22Rv1 (cell line): ENCODE measurements around the gene EGFR.

ENCODE experiments used
- H3K27ac ChIP-seq: fragments of 450-650 bp; 2 replicates; pipeline ENCODE4 v1.5.1; 2017
- ZFX ChIP-seq: fragments of 450-650 bp; IDR thresholded peaks from 2 replicates; pipeline ENCODE4 v1.6.1; 2017; ENCODE audit warnings: antibody characterized with exemption, borderline replicate concordance
- TF ChIP-seq, protein P1 (sequence below): fragments of 450-650 bp; IDR thresholded peaks from 2 replicates; pipeline ENCODE4 v1.5.1; 2017; ENCODE audit warnings: mild to moderate bottlenecking

EGFR gene

DNA sequence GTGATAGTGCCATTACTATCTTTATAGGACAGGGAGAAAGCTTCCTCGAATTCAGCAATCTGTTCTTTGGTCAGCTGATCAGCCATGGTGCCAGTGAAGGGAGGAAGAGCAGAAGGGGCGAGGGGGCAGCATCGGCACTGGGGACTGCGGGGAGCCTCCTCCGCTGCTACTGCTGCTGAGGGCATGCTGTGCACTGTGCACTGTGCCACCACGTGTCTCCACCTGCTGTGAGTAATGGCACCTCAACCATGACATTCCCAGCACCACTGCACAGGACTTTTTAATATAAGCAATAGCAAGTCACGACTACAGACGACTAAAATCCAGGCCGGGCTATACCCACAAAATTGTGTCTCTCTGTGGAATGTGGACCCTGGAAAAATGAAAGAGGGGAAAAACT is 241.4 kb downstream of the EGFR start:
- no peak overlapping the region for H3K27ac ChIP-seq
- no peak for TF ChIP-seq ZFX
- TF ChIP-seq, protein P1, sequence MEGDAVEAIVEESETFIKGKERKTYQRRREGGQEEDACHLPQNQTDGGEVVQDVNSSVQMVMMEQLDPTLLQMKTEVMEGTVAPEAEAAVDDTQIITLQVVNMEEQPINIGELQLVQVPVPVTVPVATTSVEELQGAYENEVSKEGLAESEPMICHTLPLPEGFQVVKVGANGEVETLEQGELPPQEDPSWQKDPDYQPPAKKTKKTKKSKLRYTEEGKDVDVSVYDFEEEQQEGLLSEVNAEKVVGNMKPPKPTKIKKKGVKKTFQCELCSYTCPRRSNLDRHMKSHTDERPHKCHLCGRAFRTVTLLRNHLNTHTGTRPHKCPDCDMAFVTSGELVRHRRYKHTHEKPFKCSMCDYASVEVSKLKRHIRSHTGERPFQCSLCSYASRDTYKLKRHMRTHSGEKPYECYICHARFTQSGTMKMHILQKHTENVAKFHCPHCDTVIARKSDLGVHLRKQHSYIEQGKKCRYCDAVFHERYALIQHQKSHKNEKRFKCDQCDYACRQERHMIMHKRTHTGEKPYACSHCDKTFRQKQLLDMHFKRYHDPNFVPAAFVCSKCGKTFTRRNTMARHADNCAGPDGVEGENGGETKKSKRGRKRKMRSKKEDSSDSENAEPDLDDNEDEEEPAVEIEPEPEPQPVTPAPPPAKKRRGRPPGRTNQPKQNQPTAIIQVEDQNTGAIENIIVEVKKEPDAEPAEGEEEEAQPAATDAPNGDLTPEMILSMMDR = no peak

DNA sequence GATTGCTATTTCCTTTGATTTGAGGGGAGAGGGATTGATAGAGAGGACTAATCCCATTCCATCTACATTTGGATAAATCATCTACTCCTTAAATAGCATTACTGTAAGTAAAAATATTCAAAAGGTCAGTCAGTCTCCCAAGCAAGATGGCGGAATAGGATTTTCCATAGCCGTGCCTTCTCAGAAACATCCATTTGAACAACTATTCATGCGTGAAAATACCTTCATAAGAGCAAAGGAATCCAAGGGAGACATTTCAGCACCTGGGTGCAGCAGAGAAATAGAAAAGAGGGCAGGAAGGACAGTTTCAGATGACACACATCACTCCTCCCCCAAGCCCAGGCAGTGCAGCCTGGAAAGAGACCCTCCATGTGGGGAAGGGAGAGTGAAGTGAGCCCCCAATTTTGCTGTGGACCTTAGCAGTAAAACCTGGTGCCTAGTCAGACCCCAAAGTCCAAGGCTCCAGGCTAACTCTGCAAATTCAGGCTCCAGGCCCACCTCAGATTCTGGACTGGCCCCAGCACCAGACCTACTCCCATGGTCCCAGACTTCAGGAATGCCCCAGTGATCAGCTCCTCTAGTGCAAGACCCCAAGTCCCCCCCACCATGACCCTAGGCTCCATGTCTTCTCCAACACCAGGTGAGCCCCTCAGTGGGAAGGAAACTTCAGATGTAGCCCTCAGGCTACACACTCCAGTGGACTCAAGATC is 242.0 kb downstream of the EGFR start:
- H3K27ac ChIP-seq = no peak overlapping the region
- TF ChIP-seq, protein P1 = no peak
- no peak for TF ChIP-seq ZFX
